Activated T-helper 17 cell treated with anti-CD3 and anti-CD28 coated beads, Interleukin-2, amount 50 U/mL, for 72 hours (primary cell): ENCODE results near the gene TUBB2B. TPM values are rescaled to one million over a fixed set of nuclear protein-coding genes. Genes with fewer than 3 reads are reported as not detected.

Experiments used
- ATAC-seq: fragments of 150-1000 bp; cut with Tn5 transposase; replicated peaks from 2 replicates; pipeline ENCODE4 v1.10.0; 2021; ENCODE audit warnings: mild to moderate bottlenecking, moderate library complexity
- H3K27ac Mint-ChIP-seq: one replicate; pipeline ENCODE4 v1.8.0; 2022; ENCODE audit warnings: mixed read lengths
- H3K27me3 Mint-ChIP-seq: one replicate; pipeline ENCODE4 v1.8.0; 2022; ENCODE audit warnings: mixed read lengths
- H3K36me3 Mint-ChIP-seq: one replicate; pipeline ENCODE4 v1.8.0; 2022; ENCODE audit warnings: low read depth, mild to moderate bottlenecking, mixed read lengths
- H3K4me1 Mint-ChIP-seq: one replicate; pipeline ENCODE4 v1.8.0; 2022; ENCODE audit warnings: mixed read lengths
- H3K4me3 Mint-ChIP-seq: one replicate; pipeline ENCODE4 v1.8.0; 2022; ENCODE audit warnings: mild to moderate bottlenecking, mixed read lengths
- H3K9me3 Mint-ChIP-seq: one replicate; pipeline ENCODE4 v1.8.0; 2022; ENCODE audit warnings: mixed read lengths
- total RNA-seq, 2 donors: library from RNA; stranded (reverse); gene quantifications; one replicate each; pipeline ENCODE4 v1.2.3, GENCODE V29; 2022

TUBB2B gene
- total RNA-seq, 2 donors from 2014 or later = 0.35 TPM; not detected in 1

- peaks cover 64% of the 10 kb centered on the region for H3K36me3 Mint-ChIP-seq
- H3K4me3 Mint-ChIP-seq = no peak overlapping the region
- H3K4me1 Mint-ChIP-seq = peaks cover 24% of the 10 kb centered on the region
- peak overlapping the region; percentile 15 for H3K27ac Mint-ChIP-seq
- no peaks in the 10 kb centered on the region for H3K9me3 Mint-ChIP-seq
- ATAC-seq = no peak
- no peaks in the 10 kb centered on the region for H3K27me3 Mint-ChIP-seq
Measured at GRCh38 chr6:3263096-3263495, 35.6 kb upstream of the TUBB2B start.

GRCh38 chr6:3261921-3262320, 34.5 kb upstream of the TUBB2B start:
- Mint-ChIP-seq H3K36me3 (peaks cover 55% of the 10 kb centered on the region), H3K27me3 (no peaks in the 10 kb centered on the region), H3K27ac (peak overlapping the region; percentile 98), H3K4me1 (peaks cover 21% of the 10 kb centered on the region), H3K4me3 (peak overlapping the region; percentile 100), H3K9me3 (no peaks in the 10 kb centered on the region)
- ATAC-seq = no peak

DNA sequence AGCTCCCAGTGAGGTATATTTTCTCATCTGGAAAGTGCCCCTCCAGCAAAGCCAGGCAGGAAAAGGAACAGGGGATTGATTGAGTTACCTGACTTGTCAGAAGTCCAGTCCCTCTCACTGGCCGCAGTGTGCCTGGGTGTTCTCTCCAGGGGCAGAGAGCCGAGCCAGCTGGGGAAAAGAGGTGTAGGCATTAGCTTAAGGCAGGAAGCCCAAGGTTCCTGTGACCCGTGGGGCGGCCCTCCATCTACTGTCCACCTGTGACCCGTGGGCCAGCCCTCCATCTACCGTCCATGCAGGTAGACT, 34.0 kb upstream of the TUBB2B start:
- ATAC-seq = no peak
- H3K36me3 Mint-ChIP-seq = peaks cover 52% of the 10 kb centered on the region
- H3K27ac Mint-ChIP-seq = peak overlapping the region; percentile 98
- H3K4me1 Mint-ChIP-seq = peaks cover 21% of the 10 kb centered on the region
- H3K9me3 Mint-ChIP-seq = no peaks in the 10 kb centered on the region
- H3K27me3 Mint-ChIP-seq = no peaks in the 10 kb centered on the region
- peak overlapping the region; percentile 100 for H3K4me3 Mint-ChIP-seq

DNA sequence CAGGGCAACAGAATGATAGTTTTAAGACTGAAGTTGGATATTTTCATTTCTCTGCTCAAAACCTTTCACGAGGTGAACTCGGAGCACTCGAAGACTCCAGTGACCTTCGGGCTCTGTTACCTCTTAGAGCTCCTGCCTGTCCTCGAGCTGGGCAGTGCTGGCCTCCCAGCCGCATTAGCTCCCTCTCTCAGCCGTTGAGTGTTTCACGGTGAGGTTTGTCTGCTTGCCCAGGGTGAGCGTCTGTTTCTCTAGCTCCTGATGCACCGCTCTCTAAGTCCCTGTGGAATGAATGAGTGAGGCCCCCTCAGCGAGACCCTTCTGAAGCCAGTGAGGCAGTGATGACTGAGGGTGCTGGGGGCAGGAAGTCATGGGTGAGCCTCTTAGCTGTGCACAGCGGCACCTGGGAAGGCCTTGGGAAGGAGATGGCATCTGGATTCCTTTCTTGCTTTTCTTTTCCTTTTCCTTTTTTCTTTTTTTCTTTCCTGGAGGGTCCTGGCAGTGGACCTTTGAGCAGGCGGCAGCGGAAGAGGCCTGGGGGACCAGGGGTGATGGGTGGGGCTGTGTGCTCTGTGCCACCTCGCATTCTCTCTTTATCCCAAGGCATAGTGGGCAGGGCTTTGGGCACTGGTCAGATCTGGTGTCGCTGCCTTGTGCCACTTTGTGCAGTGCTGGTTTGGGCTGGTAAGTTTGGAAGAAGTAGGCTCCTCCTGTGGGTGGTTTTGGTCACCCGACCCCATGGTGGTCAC, 33.5 kb upstream of the TUBB2B start:
- Mint-ChIP-seq H3K27ac (peak overlapping the region; percentile 98), H3K9me3 (no peaks in the 10 kb centered on the region)

DNA sequence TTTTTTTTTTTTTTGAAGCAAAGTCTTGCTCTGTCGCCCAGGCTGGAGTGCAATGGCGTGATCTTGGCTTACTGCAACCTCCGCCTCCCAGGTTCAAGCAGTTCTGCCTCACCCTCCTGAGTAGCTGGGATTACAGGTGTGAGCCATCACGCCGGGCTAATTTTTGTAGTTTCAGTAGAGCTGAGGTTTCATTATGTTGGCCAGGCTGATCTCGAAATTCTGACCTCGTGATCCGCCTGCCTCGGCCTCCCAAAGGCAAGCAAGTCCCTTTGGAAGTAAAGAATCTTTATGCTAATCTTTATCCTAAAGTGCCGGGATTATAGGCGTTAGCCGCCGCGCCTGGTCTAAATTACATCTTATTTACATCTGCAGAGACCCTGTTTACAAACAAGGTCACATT, 32.8 kb upstream of the TUBB2B start:
- Mint-ChIP-seq H3K27me3 (no peaks in the 10 kb centered on the region), H3K27ac (peak overlapping the region; percentile 98), H3K4me1 (peaks cover 21% of the 10 kb centered on the region), H3K4me3 (peak overlapping the region; percentile 100), H3K36me3 (peaks cover 46% of the 10 kb centered on the region), H3K9me3 (no peaks in the 10 kb centered on the region)
- no peak for ATAC-seq

More for the DNA sequence above, 33.5 kb upstream of the TUBB2B start:
- Mint-ChIP-seq H3K4me1 (peaks cover 21% of the 10 kb centered on the region), H3K36me3 (peaks cover 47% of the 10 kb centered on the region), H3K4me3 (peak overlapping the region; percentile 100), H3K27me3 (no peaks in the 10 kb centered on the region)
- ATAC-seq = no peak

- Mint-ChIP-seq H3K27ac (peak overlapping the region; percentile 98), H3K4me1 (peaks cover 21% of the 10 kb centered on the region), H3K36me3 (peaks cover 39% of the 10 kb centered on the region), H3K4me3 (peak overlapping the region; percentile 100), H3K27me3 (no peaks in the 10 kb centered on the region), H3K9me3 (no peaks in the 10 kb centered on the region)
- peak; percentile 34 for ATAC-seq
Measured at GRCh38 chr6:3259491-3259958, 32.1 kb upstream of the TUBB2B start.

- Mint-ChIP-seq H3K27me3 (no peaks in the 10 kb centered on the region), H3K27ac (peak within 1 kb of the TSS; percentile 98), H3K4me3 (peak within 1 kb of the TSS; percentile 100), H3K4me1 (peaks cover 25% of the 10 kb centered on the region), H3K9me3 (peaks cover 4% of the 10 kb centered on the region), H3K36me3 (peaks cover 34% of the 10 kb centered on the region)
- ATAC-seq = peak; percentile 90
Measured at GRCh38 chr6:3258720-3259490, 31.5 kb upstream of the TUBB2B start, which contains the start of gene PSMG4. TSS of gene PSMG4 (plus strand) at chr6:3258947. CDS start at chr6:3259023, 76 bp downstream.

DNA sequence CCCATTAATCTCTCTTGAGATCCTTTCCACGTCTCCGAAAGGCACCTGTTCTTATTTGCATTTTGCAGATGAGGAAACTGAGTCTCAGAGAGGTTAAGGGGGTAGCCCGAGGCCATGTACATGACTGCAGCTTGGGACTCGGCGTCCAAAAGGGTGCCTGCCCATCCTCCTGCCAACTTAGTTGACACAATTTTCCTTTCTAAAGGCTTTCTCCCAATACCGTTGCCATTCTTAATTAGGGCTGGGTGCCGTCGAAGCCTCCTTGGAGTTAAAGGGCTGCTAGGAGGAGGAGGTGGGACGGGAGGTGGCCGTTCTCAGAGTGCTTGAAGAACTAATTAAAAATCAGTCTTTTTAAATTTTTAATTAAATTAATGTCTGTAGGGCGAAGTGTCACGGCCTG, 30.7 kb upstream of the TUBB2B start:
- peaks cover 27% of the 10 kb centered on the region for H3K36me3 Mint-ChIP-seq
- ATAC-seq = no peak
- H3K4me1 Mint-ChIP-seq = peaks cover 21% of the 10 kb centered on the region
- H3K9me3 Mint-ChIP-seq = peaks cover 4% of the 10 kb centered on the region
- peak overlapping the region; percentile 100 for H3K4me3 Mint-ChIP-seq
- H3K27ac Mint-ChIP-seq = no peak overlapping the region
- H3K27me3 Mint-ChIP-seq = no peaks in the 10 kb centered on the region

- H3K27me3 Mint-ChIP-seq = peaks cover 7% of the 10 kb centered on the region
- H3K4me3 Mint-ChIP-seq = no peak overlapping the region
- peaks cover 4% of the 10 kb centered on the region for H3K9me3 Mint-ChIP-seq
- H3K27ac Mint-ChIP-seq = no peak overlapping the region
- no peaks in the 10 kb centered on the region for H3K36me3 Mint-ChIP-seq
- peaks cover 9% of the 10 kb centered on the region for H3K4me1 Mint-ChIP-seq
- ATAC-seq = no peak
Measured at GRCh38 chr6:3253597-3253961, 26.1 kb upstream of the TUBB2B start.

GRCh38 chr6:3252861-3253596, 25.6 kb upstream of the TUBB2B start:
- H3K4me1 Mint-ChIP-seq = peaks cover 9% of the 10 kb centered on the region

GRCh38 chr6:3252369-3252768, 24.9 kb upstream of the TUBB2B start:
- Mint-ChIP-seq H3K27me3 (peaks cover 12% of the 10 kb centered on the region), H3K4me1 (peaks cover 9% of the 10 kb centered on the region), H3K9me3 (peaks cover 4% of the 10 kb centered on the region), H3K27ac (no peak overlapping the region), H3K36me3 (no peaks in the 10 kb centered on the region), H3K4me3 (no peak overlapping the region)
- ATAC-seq = peak; percentile 33

More at GRCh38 chr6:3252861-3253596, 25.6 kb upstream of the TUBB2B start:
- Mint-ChIP-seq H3K9me3 (peaks cover 4% of the 10 kb centered on the region), H3K4me3 (no peak overlapping the region), H3K27ac (no peak overlapping the region), H3K36me3 (no peaks in the 10 kb centered on the region), H3K27me3 (peaks cover 9% of the 10 kb centered on the region)
- no peak for ATAC-seq

- Mint-ChIP-seq H3K4me3 (peak overlapping the region; percentile 54), H3K9me3 (peaks cover 4% of the 10 kb centered on the region), H3K27me3 (peaks cover 12% of the 10 kb centered on the region), H3K36me3 (no peaks in the 10 kb centered on the region), H3K27ac (no peak overlapping the region), H3K4me1 (peaks cover 9% of the 10 kb centered on the region)
- ATAC-seq = peak; percentile 93
Measured at GRCh38 chr6:3251462-3252314, 24.2 kb upstream of the TUBB2B start.

DNA sequence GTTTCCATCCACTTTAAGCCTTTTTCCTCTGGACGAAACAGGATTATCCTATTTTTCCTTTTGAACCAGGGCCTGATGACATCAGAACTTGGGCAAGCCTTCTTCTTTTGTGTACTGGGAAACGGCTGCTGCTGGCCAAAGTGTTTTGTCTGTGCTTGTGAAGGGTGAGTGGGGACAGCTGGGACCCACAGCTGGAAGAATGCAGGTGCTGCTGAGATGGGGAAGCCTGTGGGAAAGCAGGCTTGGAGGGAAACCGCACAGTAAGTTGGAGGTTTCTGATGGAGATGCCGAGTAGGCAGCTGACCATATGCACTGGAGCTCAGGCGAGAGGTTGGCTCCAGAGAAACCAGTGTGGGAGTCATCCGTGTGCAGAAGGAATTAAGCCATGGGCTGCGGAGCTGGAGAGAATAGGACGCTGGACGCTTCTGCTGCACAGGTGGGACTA, 22.8 kb upstream of the TUBB2B start:
- peaks cover 18% of the 10 kb centered on the region for H3K27me3 Mint-ChIP-seq
- no peaks in the 10 kb centered on the region for H3K36me3 Mint-ChIP-seq
- H3K27ac Mint-ChIP-seq = no peak overlapping the region
- no peak overlapping the region for H3K4me3 Mint-ChIP-seq
- peaks cover 9% of the 10 kb centered on the region for H3K4me1 Mint-ChIP-seq
- H3K9me3 Mint-ChIP-seq = peaks cover 4% of the 10 kb centered on the region
- ATAC-seq = no peak

GRCh38 chr6:3249821-3250220, 22.4 kb upstream of the TUBB2B start:
- no peak overlapping the region for H3K27ac Mint-ChIP-seq
- no peak for ATAC-seq
- H3K36me3 Mint-ChIP-seq = no peaks in the 10 kb centered on the region
- H3K4me1 Mint-ChIP-seq = peaks cover 9% of the 10 kb centered on the region
- peaks cover 20% of the 10 kb centered on the region for H3K27me3 Mint-ChIP-seq
- H3K9me3 Mint-ChIP-seq = peaks cover 4% of the 10 kb centered on the region
- no peak overlapping the region for H3K4me3 Mint-ChIP-seq
